Activated CD4-positive, alpha-beta T cell treated with anti-CD3 and anti-CD28 coated beads, Interleukin-2, amount 10 ng/mL, durations not matched to agents 24 days and 14 days (primary cell): Measurements from ENCODE around the gene FNDC8. TPM values are rescaled to one million over a fixed set of nuclear protein-coding genes. Genes with fewer than 3 reads are reported as not detected.
"Not testable (repeated sequence)": the region's sequence is repeated elsewhere in the genome, so short reads cannot be mapped to it uniquely, and the experiment has no call there.

Experiments used
- DNase-seq: peaks from one replicate; pipeline ENCODE4 v3.0.0; 2022
- H3K27ac Mint-ChIP-seq: one replicate; pipeline ENCODE4 v1.8.0; 2022; ENCODE audit warnings: mild to moderate bottlenecking, mixed read lengths
- H3K27me3 Mint-ChIP-seq: one replicate; pipeline ENCODE4 v1.8.0; 2022; ENCODE audit warnings: mixed read lengths
- H3K36me3 Mint-ChIP-seq: one replicate; pipeline ENCODE4 v1.8.0; 2022; ENCODE audit warnings: low read depth, mild to moderate bottlenecking, mixed read lengths
- H3K4me1 Mint-ChIP-seq: one replicate; pipeline ENCODE4 v1.8.0; 2021; ENCODE audit warnings: mixed read lengths
- H3K4me3 Mint-ChIP-seq: one replicate; pipeline ENCODE4 v1.8.0; 2022; ENCODE audit warnings: mild to moderate bottlenecking, moderate library complexity, mixed read lengths
- H3K9me3 Mint-ChIP-seq: one replicate; pipeline ENCODE4 v1.8.0; 2021; ENCODE audit warnings: mixed read lengths
- intact Hi-C: fragments of 100-400 bp; cut with micrococcal nuclease; formaldehyde crosslinking; loops from one replicate; pipeline ENCODE4 v1.15.1; 2023
- total RNA-seq: library from RNA; stranded (reverse); gene quantifications from 2 replicates; pipeline ENCODE4 v1.2.3, GENCODE V29; 2022

FNDC8 gene
- total RNA-seq, 1 donor from 2014 or later = not detected

GRCh38 chr17:35141681-35142466 is 20.5 kb downstream of the FNDC8 start, which contains the start of gene NLE1:
TSS of gene NLE1 (minus strand) at chr17:35142303. CDS start at chr17:35142275, 28 bp downstream.
- H3K4me1 Mint-ChIP-seq = peaks cover 17% of the 10 kb centered on the region
- no peaks in the 10 kb centered on the region for H3K27me3 Mint-ChIP-seq
- peak; percentile 97 for DNase-seq
- H3K4me3 Mint-ChIP-seq = peak within 1 kb of the TSS; percentile 83
- no peaks in the 10 kb centered on the region for H3K9me3 Mint-ChIP-seq
- intact Hi-C loops = loop anchor here (1.0 to 10.0 kb wide), 3 partner anchors 73 to 603 kb away; partner anchors contain the start of gene SLFN5
- H3K36me3 Mint-ChIP-seq = peaks cover 22% of the 10 kb centered on the region
- peak within 1 kb of the TSS; percentile 81 for H3K27ac Mint-ChIP-seq

GRCh38 chr17:35142467-35142796 is 21.0 kb downstream of the FNDC8 start:
- Mint-ChIP-seq H3K27me3 (no peaks in the 10 kb centered on the region), H3K4me3 (peak overlapping the region; percentile 83), H3K36me3 (peaks cover 16% of the 10 kb centered on the region), H3K4me1 (peaks cover 17% of the 10 kb centered on the region), H3K27ac (peak overlapping the region; percentile 81), H3K9me3 (no peaks in the 10 kb centered on the region)
- intact Hi-C loops = loop anchor here (1.0 to 10.0 kb wide), 3 partner anchors 72 to 602 kb away; partner anchors contain the start of gene SLFN5
- DNase-seq = no peak

- H3K27ac Mint-ChIP-seq = no peak overlapping the region
- peaks cover 14% of the 10 kb centered on the region for H3K4me1 Mint-ChIP-seq
- DNase-seq = no peak
- no peak overlapping the region for H3K4me3 Mint-ChIP-seq
- H3K36me3 Mint-ChIP-seq = peaks cover 1% of the 10 kb centered on the region
- no peaks in the 10 kb centered on the region for H3K27me3 Mint-ChIP-seq
- no peaks in the 10 kb centered on the region for H3K9me3 Mint-ChIP-seq
- intact Hi-C loops = loop anchor here (10.0 kb wide), 1 partner anchor 600 kb away; no protein-coding TSS in a partner anchor
Measured at GRCh38 chr17:35144840-35145239, 23.4 kb downstream of the FNDC8 start.

- no peak for DNase-seq
- H3K36me3 Mint-ChIP-seq = peaks cover 1% of the 10 kb centered on the region
- peaks cover 10% of the 10 kb centered on the region for H3K4me1 Mint-ChIP-seq
- no peak overlapping the region for H3K27ac Mint-ChIP-seq
- no peak overlapping the region for H3K4me3 Mint-ChIP-seq
- no peaks in the 10 kb centered on the region for H3K27me3 Mint-ChIP-seq
- H3K9me3 Mint-ChIP-seq = no peaks in the 10 kb centered on the region
- intact Hi-C loops = loop anchor here (10.0 kb wide), 1 partner anchor 598 kb away; no protein-coding TSS in a partner anchor
Measured at GRCh38 chr17:35146214-35146833, 24.9 kb downstream of the FNDC8 start.

GRCh38 chr17:35147375-35147905 is 26.0 kb downstream of the FNDC8 start, which contains the start of gene UNC45B:
TSS of gene UNC45B (plus strand) at chr17:35147817. CDS start at chr17:35148264, 447 bp downstream.
- H3K27ac Mint-ChIP-seq = no peak within 1 kb of the TSS
- H3K4me3 Mint-ChIP-seq = no peak within 1 kb of the TSS
- no peaks in the 10 kb centered on the region for H3K36me3 Mint-ChIP-seq
- H3K9me3 Mint-ChIP-seq = no peaks in the 10 kb centered on the region
- no peak for DNase-seq
- intact Hi-C loops = loop anchor here (10.0 kb wide), 1 partner anchor 597 kb away; no protein-coding TSS in a partner anchor
- peaks cover 7% of the 10 kb centered on the region for H3K4me1 Mint-ChIP-seq
- H3K27me3 Mint-ChIP-seq = peaks cover 4% of the 10 kb centered on the region

GRCh38 chr17:35148144-35148543 is 26.7 kb downstream of the FNDC8 start:
- intact Hi-C loops = loop anchor here (10.0 kb wide), 1 partner anchor 597 kb away; no protein-coding TSS in a partner anchor
- no peaks in the 10 kb centered on the region for H3K9me3 Mint-ChIP-seq
- peaks cover 8% of the 10 kb centered on the region for H3K27me3 Mint-ChIP-seq
- no peak overlapping the region for H3K27ac Mint-ChIP-seq
- H3K4me1 Mint-ChIP-seq = peaks cover 6% of the 10 kb centered on the region
- no peaks in the 10 kb centered on the region for H3K36me3 Mint-ChIP-seq
- no peak overlapping the region for H3K4me3 Mint-ChIP-seq
- no peak for DNase-seq

- Mint-ChIP-seq H3K9me3 (no peaks in the 10 kb centered on the region), H3K27ac (no peak overlapping the region), H3K36me3 (no peaks in the 10 kb centered on the region), H3K4me1 (no peaks in the 10 kb centered on the region), H3K27me3 (peaks cover 10% of the 10 kb centered on the region), H3K4me3 (no peak overlapping the region)
- no peak for DNase-seq
- intact Hi-C loops = loop anchor here (10.0 kb wide), 1 partner anchor 595 kb away; no protein-coding TSS in a partner anchor
Measured at GRCh38 chr17:35149941-35150340, 28.5 kb downstream of the FNDC8 start.

- H3K27me3 Mint-ChIP-seq = peaks cover 10% of the 10 kb centered on the region
- H3K9me3 Mint-ChIP-seq, intact Hi-C loops, H3K4me1 Mint-ChIP-seq, H3K27ac Mint-ChIP-seq, H3K36me3 Mint-ChIP-seq, DNase-seq, H3K4me3 Mint-ChIP-seq: not testable (repeated sequence)
Measured at GRCh38 chr17:35151080-35151479, 29.7 kb downstream of the FNDC8 start.

GRCh38 chr17:35152421-35153140 is 31.2 kb downstream of the FNDC8 start:
- intact Hi-C loops = no loop called here
- DNase-seq = no peak
- peaks cover 2% of the 10 kb centered on the region for H3K4me1 Mint-ChIP-seq
- H3K27ac Mint-ChIP-seq = no peak overlapping the region
- no peak overlapping the region for H3K4me3 Mint-ChIP-seq
- no peaks in the 10 kb centered on the region for H3K36me3 Mint-ChIP-seq
- peaks cover 10% of the 10 kb centered on the region for H3K27me3 Mint-ChIP-seq
- H3K9me3 Mint-ChIP-seq = no peaks in the 10 kb centered on the region

- Mint-ChIP-seq H3K4me3 (no peak overlapping the region), H3K27ac (no peak overlapping the region), H3K9me3 (peaks cover 4% of the 10 kb centered on the region), H3K27me3 (peaks cover 13% of the 10 kb centered on the region), H3K36me3 (no peaks in the 10 kb centered on the region), H3K4me1 (peaks cover 2% of the 10 kb centered on the region)
- intact Hi-C loops = no loop called here
- no peak for DNase-seq
Measured at GRCh38 chr17:35154196-35155165, 33.1 kb downstream of the FNDC8 start.

GRCh38 chr17:35155246-35155645 is 33.8 kb downstream of the FNDC8 start:
- peaks cover 8% of the 10 kb centered on the region for H3K4me1 Mint-ChIP-seq
- H3K36me3 Mint-ChIP-seq = no peaks in the 10 kb centered on the region
- H3K27me3 Mint-ChIP-seq = peaks cover 13% of the 10 kb centered on the region
- no peak overlapping the region for H3K4me3 Mint-ChIP-seq
- intact Hi-C loops = no loop called here
- DNase-seq = no peak
- H3K27ac Mint-ChIP-seq = no peak overlapping the region
- peaks cover 4% of the 10 kb centered on the region for H3K9me3 Mint-ChIP-seq

GRCh38 chr17:35159940-35160339 is 38.5 kb downstream of the FNDC8 start:
- intact Hi-C loops = no loop called here
- no peak overlapping the region for H3K4me3 Mint-ChIP-seq
- H3K9me3 Mint-ChIP-seq = peaks cover 4% of the 10 kb centered on the region
- no peak for DNase-seq
- H3K36me3 Mint-ChIP-seq = no peaks in the 10 kb centered on the region
- H3K4me1 Mint-ChIP-seq = peaks cover 31% of the 10 kb centered on the region
- H3K27ac Mint-ChIP-seq = no peak overlapping the region
- H3K27me3 Mint-ChIP-seq = peaks cover 2% of the 10 kb centered on the region
